ENCODE results near the gene CAMK4. TPM values are rescaled to one million over a fixed set of nuclear protein-coding genes. Genes with fewer than 3 reads are reported as not detected.

Gene CAMK4
- total RNA-seq, 1 donor from 2014 or later: 33.7 TPM

- Mint-ChIP-seq H3K36me3 (ENCODE audit: unreplicated experiment) (no peaks in the 10 kb centered on the region), H3K27ac (ENCODE audit: unreplicated experiment) (peak within 1 kb of the TSS; percentile 82), H3K27me3 (ENCODE audit: unreplicated experiment) (peaks cover 6% of the 10 kb centered on the region), H3K4me1 (ENCODE audit: low read depth, unreplicated experiment) (peaks cover 26% of the 10 kb centered on the region), H3K4me3 (ENCODE audit: unreplicated experiment) (peak within 1 kb of the TSS; percentile 100), H3K9me3 (ENCODE audit: unreplicated experiment) (peaks cover 6% of the 10 kb centered on the region)
- peak; percentile 97 for DNase-seq
- no peak for TF ChIP-seq CTCF (IDR thresholded peaks at IDR 0.05; ENCODE audit: partially characterized antibody, unreplicated experiment)
These were observed 288.4 kb downstream of the CAMK4 start, which contains the start of gene STARD4 for GRCh38 chr5:111512375-111513130. STARD4 (minus strand) TSS chr5:111512535; CDS start chr5:111507433, 5,102 bp downstream.

- Mint-ChIP-seq H3K27ac (ENCODE audit: unreplicated experiment) (peak overlapping the region; percentile 79), H3K4me3 (ENCODE audit: unreplicated experiment) (peak overlapping the region; percentile 100), H3K4me1 (ENCODE audit: low read depth, unreplicated experiment) (peaks cover 26% of the 10 kb centered on the region), H3K36me3 (ENCODE audit: unreplicated experiment) (no peaks in the 10 kb centered on the region), H3K27me3 (ENCODE audit: unreplicated experiment) (peaks cover 6% of the 10 kb centered on the region), H3K9me3 (ENCODE audit: unreplicated experiment) (peaks cover 6% of the 10 kb centered on the region)
- DNase-seq: no peak
- TF ChIP-seq CTCF (IDR thresholded peaks at IDR 0.05; ENCODE audit: partially characterized antibody, unreplicated experiment): no peak
These were observed 288.9 kb downstream of the CAMK4 start for GRCh38 chr5:111513131-111513520.

GRCh38 chr5:111514087-111514486 lies 289.9 kb downstream of the CAMK4 start:
- peak overlapping the region; percentile 0 for H3K27ac Mint-ChIP-seq (ENCODE audit: unreplicated experiment)
- H3K4me1 Mint-ChIP-seq (ENCODE audit: low read depth, unreplicated experiment): peaks cover 26% of the 10 kb centered on the region
- DNase-seq: no peak
- no peak for TF ChIP-seq CTCF (IDR thresholded peaks at IDR 0.05; ENCODE audit: partially characterized antibody, unreplicated experiment)
- H3K36me3 Mint-ChIP-seq (ENCODE audit: unreplicated experiment): no peaks in the 10 kb centered on the region
- H3K4me3 Mint-ChIP-seq (ENCODE audit: unreplicated experiment): peak overlapping the region; percentile 7
- peaks cover 6% of the 10 kb centered on the region for H3K9me3 Mint-ChIP-seq (ENCODE audit: unreplicated experiment)
- H3K27me3 Mint-ChIP-seq (ENCODE audit: unreplicated experiment): peaks cover 6% of the 10 kb centered on the region

GRCh38 chr5:111517853-111518501 lies 293.8 kb downstream of the CAMK4 start:
- peaks cover under 1% of the 10 kb centered on the region for H3K9me3 Mint-ChIP-seq (ENCODE audit: unreplicated experiment)
- H3K4me3 Mint-ChIP-seq (ENCODE audit: unreplicated experiment): no peak overlapping the region
- TF ChIP-seq CTCF (IDR thresholded peaks at IDR 0.05; ENCODE audit: partially characterized antibody, unreplicated experiment): no peak
- no peak for DNase-seq
- no peak overlapping the region for H3K27ac Mint-ChIP-seq (ENCODE audit: unreplicated experiment)
- no peaks in the 10 kb centered on the region for H3K27me3 Mint-ChIP-seq (ENCODE audit: unreplicated experiment)
- H3K4me1 Mint-ChIP-seq (ENCODE audit: low read depth, unreplicated experiment): peaks cover 11% of the 10 kb centered on the region
- H3K36me3 Mint-ChIP-seq (ENCODE audit: unreplicated experiment): no peaks in the 10 kb centered on the region

- no peaks in the 10 kb centered on the region for H3K27me3 Mint-ChIP-seq (ENCODE audit: unreplicated experiment)
- H3K36me3 Mint-ChIP-seq (ENCODE audit: unreplicated experiment): no peaks in the 10 kb centered on the region
- H3K27ac Mint-ChIP-seq (ENCODE audit: unreplicated experiment): no peak overlapping the region
- peaks cover 5% of the 10 kb centered on the region for H3K4me1 Mint-ChIP-seq (ENCODE audit: low read depth, unreplicated experiment)
- H3K9me3 Mint-ChIP-seq (ENCODE audit: unreplicated experiment): no peaks in the 10 kb centered on the region
- no peak overlapping the region for H3K4me3 Mint-ChIP-seq (ENCODE audit: unreplicated experiment)
- DNase-seq: no peak
- TF ChIP-seq CTCF (IDR thresholded peaks at IDR 0.05; ENCODE audit: partially characterized antibody, unreplicated experiment): no peak
These were observed 294.6 kb downstream of the CAMK4 start for GRCh38 chr5:111518777-111519176.

Data from glutamatergic neuron (in vitro differentiated cells).